GM23338 (cell line): ENCODE results near the gene ZNF780B. TPM values are rescaled to one million over a fixed set of nuclear protein-coding genes. Genes with fewer than 3 reads are reported as not detected.

ENCODE experiments used
- ATAC-seq: fragments of 200-7000 bp; cut with Tn5 transposase; 3 replicates; pipeline ENCODE4 v1.9.1; 2020
- DNase-seq: peaks from one replicate; pipeline ENCODE4 v3.0.0-alpha.2; 2015; ENCODE audit warnings: low spot score
- H2AFZ ChIP-seq: fragments of 200-600 bp; sonication (generic); 2 replicates; pipeline ENCODE4 v1.8.0; 2016; ENCODE audit warnings: antibody characterized with exemption, mild to moderate bottlenecking, moderate library complexity
- H3F3A ChIP-seq: fragments of 200-600 bp; sonication (generic); replicated peaks from 2 replicates; pipeline ENCODE4 v1.8.0; 2017; ENCODE audit warnings: antibody characterized with exemption, mixed run types, low read depth
- H3K27ac ChIP-seq: fragments of 200-600 bp; sonication (generic); 2 replicates; pipeline ENCODE4 v1.6.1; 2016; ENCODE audit warnings: low read depth
- H3K27me3 ChIP-seq: fragments of 200-600 bp; sonication (generic); 2 replicates; pipeline ENCODE4 v1.8.0; 2016; ENCODE audit warnings: mild to moderate bottlenecking, mixed run types, moderate library complexity; ENCODE audit not compliant: insufficient read depth
- H3K36me3 ChIP-seq: fragments of 200-600 bp; sonication (generic); 2 replicates; pipeline ENCODE4 v1.8.0; 2016; ENCODE audit warnings: mild to moderate bottlenecking; ENCODE audit not compliant: insufficient read depth
- H3K4me1 ChIP-seq: fragments of 200-600 bp; sonication (generic); 2 replicates; pipeline ENCODE4 v1.8.0; 2016; ENCODE audit warnings: mild to moderate bottlenecking, moderate library complexity; ENCODE audit not compliant: insufficient read depth
- H3K4me2 ChIP-seq: fragments of 200-600 bp; sonication (generic); 2 replicates; pipeline ENCODE4 v1.7.1; 2017; ENCODE audit warnings: mixed run types
- H3K4me3 ChIP-seq: fragments of 200-600 bp; sonication (generic); 2 replicates; pipeline ENCODE4 v1.6.1; 2016; ENCODE audit warnings: mixed run types
- H3K79me2 ChIP-seq: fragments of 200-600 bp; sonication (generic); replicated peaks from 2 replicates; pipeline ENCODE4 v1.8.0; 2017; ENCODE audit warnings: mild to moderate bottlenecking; ENCODE audit not compliant: insufficient read depth
- H3K9me2 ChIP-seq: fragments of 200-600 bp; sonication (generic); 2 replicates; pipeline ENCODE4 v1.8.0; 2017; ENCODE audit not compliant: insufficient read depth
- H4K20me1 ChIP-seq: fragments of 200-600 bp; sonication (generic); replicated peaks from 2 replicates; pipeline ENCODE4 v1.8.0; 2017; ENCODE audit warnings: mild to moderate bottlenecking; ENCODE audit not compliant: insufficient read depth
- H3K27ac Mint-ChIP-seq: 2 replicates; pipeline ENCODE4 v1.8.0; 2020; ENCODE audit warnings: inconsistent platforms, mild to moderate bottlenecking, moderate library complexity, mixed read lengths
- H3K27me3 Mint-ChIP-seq: 3 replicates; pipeline ENCODE4 v1.8.0; 2022; ENCODE audit warnings: low read depth, mild to moderate bottlenecking, moderate library complexity, mixed read lengths, inconsistent platforms; ENCODE audit not compliant: insufficient read depth, poor library complexity
- H3K36me3 Mint-ChIP-seq: 3 replicates; pipeline ENCODE4 v1.8.0; 2021; ENCODE audit warnings: low read depth, mild to moderate bottlenecking, inconsistent platforms, moderate library complexity, mixed read lengths
- H3K4me1 Mint-ChIP-seq: 3 replicates; pipeline ENCODE4 v1.8.0; 2020; ENCODE audit warnings: mild to moderate bottlenecking, inconsistent platforms, mixed read lengths
- H3K4me3 Mint-ChIP-seq: 3 replicates; pipeline ENCODE4 v1.8.0; 2021; ENCODE audit warnings: moderate library complexity, mild to moderate bottlenecking, inconsistent platforms, mixed read lengths
- H3K9me3 Mint-ChIP-seq: 3 replicates; pipeline ENCODE4 v1.8.0; 2020; ENCODE audit warnings: moderate library complexity, mild to moderate bottlenecking, inconsistent platforms, mixed read lengths
- EZH2 ChIP-seq: fragments of 200-600 bp; sonication (generic); IDR thresholded peaks from one replicate; pipeline ENCODE4 v1.8.0; 2017; ENCODE audit warnings: antibody characterized with exemption, mild to moderate bottlenecking, low read depth; ENCODE audit not compliant: unreplicated experiment
- POLR2AphosphoS5 ChIP-seq: IDR thresholded peaks from 2 replicates; pipeline ENCODE4 v1.6.1; 2016; ENCODE audit warnings: antibody characterized with exemption, low read depth
- ZNF114 ChIP-seq: fragments of 250-450 bp; sonication (Bioruptor Pico); IDR thresholded peaks from 2 replicates; pipeline ENCODE4 v1.5.0; 2020; ENCODE audit warnings: mild to moderate bottlenecking, moderate library complexity
- ZNF331 ChIP-seq: fragments of 250-450 bp; sonication (Bioruptor Pico); IDR thresholded peaks from 2 replicates; pipeline ENCODE4 v1.5.0; 2020; ENCODE audit warnings: low read depth, mild to moderate bottlenecking, moderate library complexity
- long read RNA-seq: library from polyadenylated mRNA; unstranded; transcript quantifications from one replicate; pipeline ENCODE4 v2.0.0, GENCODE V29; 2020; ENCODE audit not compliant: unreplicated experiment
- polyA plus RNA-seq: library from polyadenylated mRNA; unstranded; fragments of >200 nt; fragmentation: Nextera tagmentation; extraction: Ambion mirVana; gene quantifications from 2 replicates; pipeline ENCODE4 v1.2.1, GENCODE V29; 2016
- total RNA-seq: library from RNA; depleted of rRNA; stranded (reverse); fragments of >200 nt; shearing (Covaris generic); gene quantifications from 2 replicates; pipeline ENCODE4 v1.2.3, GENCODE V29; 2014; rRNA removed
- TF ChIP-seq, protein P1 (sequence below): fragments of 250-450 bp; sonication (Bioruptor Pico); IDR thresholded peaks from 2 replicates; pipeline ENCODE4 v1.5.0; 2020; ENCODE audit warnings: mild to moderate bottlenecking, moderate library complexity
- TF ChIP-seq, protein P2 (sequence below): IDR thresholded peaks from one replicate; pipeline ENCODE4 v1.6.1; 2018; ENCODE audit warnings: antibody characterized with exemption; ENCODE audit not compliant: unreplicated experiment
- TF ChIP-seq, protein P3 (sequence below): IDR thresholded peaks from 2 replicates; pipeline ENCODE4 v1.6.1; 2016; ENCODE audit warnings: antibody characterized with exemption

The ZNF780B gene
- total RNA-seq (11.0 and 11.2 TPM in 2 replicates), polyA plus RNA-seq (3.8 and 4.9 TPM in 2 replicates)
- long read RNA-seq: 0 reads

DNA sequence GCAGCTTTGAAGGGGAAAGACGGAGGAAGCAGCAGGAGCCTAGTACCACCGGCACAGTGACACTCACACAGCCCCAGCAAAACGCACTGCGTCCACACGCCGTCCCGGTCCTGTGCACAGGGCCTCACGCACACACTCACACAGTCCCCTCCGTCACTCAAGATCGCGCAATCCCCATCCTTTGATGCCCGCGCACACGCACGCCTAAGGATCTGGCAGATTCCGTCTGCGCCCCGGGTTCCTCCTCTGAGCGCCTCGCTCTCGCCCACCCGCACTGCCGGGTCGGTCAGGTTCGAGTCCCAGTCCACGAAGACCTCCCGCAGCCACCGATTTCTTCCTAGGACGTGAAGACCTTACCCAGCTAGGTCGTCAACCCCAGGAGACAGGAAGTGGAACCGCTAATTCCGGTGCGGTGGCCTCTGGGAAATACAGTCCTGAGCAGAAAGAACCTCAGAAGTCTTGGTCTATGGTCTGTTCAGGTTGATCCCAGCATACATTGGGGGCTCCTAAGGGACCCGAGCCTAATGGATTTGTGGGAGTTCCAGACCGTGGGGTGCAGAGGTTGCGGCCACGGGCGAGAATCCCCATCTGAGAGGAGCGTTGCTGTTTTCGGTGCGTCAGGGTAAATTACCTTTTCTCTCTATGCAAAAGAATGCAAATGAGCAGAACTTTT lies at the start of gene ZNF780B:
TSS of gene ZNF780B (minus strand) at position 400 of the 673 bp plus-strand sequence. CDS start 5,899 bp downstream, outside the sequence.
- H3K4me3 Mint-ChIP-seq: peak within 1 kb of the TSS; percentile 100
- no peak within 1 kb of the TSS for H3K27ac ChIP-seq

DNA sequence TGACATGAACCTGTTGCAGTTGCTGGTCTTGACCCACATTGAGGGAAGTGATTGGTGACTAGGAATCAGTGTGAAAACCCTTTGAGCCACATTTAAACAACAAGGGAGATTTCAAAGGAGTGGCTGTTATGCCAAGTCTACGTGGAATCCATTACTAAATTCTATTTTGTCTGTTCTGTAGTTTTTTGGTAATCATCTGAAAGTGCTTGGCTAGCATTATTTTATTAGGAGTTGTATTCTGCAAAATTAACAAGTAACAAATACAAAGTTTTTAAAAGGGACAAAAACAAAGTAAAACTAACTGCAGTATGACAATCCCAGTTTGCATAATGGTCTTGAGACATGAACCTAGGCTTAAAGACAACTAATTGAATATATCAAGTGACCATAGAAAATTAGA lies 48.7 kb upstream of the ZNF780B start:
- Mint-ChIP-seq H3K9me3 (peaks cover 14% of the 10 kb centered on the region), H3K36me3 (no peaks in the 10 kb centered on the region), H3K27me3 (no peaks in the 10 kb centered on the region), H3K4me1 (no peaks in the 10 kb centered on the region), H3K4me3 (no peak overlapping the region), H3K27ac (no peak overlapping the region)
- no peak for ATAC-seq
- no peak overlapping the region for H3K4me3 ChIP-seq
- H3K27me3 ChIP-seq: no peaks in the 10 kb centered on the region
- no peaks in the 10 kb centered on the region for H3F3A ChIP-seq
- H3K9me2 ChIP-seq: peaks cover 2% of the 10 kb centered on the region
- H4K20me1 ChIP-seq: no peaks in the 10 kb centered on the region
- no peaks in the 10 kb centered on the region for H3K36me3 ChIP-seq
- H3K79me2 ChIP-seq: no peaks in the 10 kb centered on the region
- no peak for DNase-seq
- H2AFZ ChIP-seq: no peak overlapping the region
- no peaks in the 10 kb centered on the region for H3K4me1 ChIP-seq
- H3K4me2 ChIP-seq: no peak overlapping the region
- H3K27ac ChIP-seq: no peak overlapping the region
- TF ChIP-seq, protein P1, sequence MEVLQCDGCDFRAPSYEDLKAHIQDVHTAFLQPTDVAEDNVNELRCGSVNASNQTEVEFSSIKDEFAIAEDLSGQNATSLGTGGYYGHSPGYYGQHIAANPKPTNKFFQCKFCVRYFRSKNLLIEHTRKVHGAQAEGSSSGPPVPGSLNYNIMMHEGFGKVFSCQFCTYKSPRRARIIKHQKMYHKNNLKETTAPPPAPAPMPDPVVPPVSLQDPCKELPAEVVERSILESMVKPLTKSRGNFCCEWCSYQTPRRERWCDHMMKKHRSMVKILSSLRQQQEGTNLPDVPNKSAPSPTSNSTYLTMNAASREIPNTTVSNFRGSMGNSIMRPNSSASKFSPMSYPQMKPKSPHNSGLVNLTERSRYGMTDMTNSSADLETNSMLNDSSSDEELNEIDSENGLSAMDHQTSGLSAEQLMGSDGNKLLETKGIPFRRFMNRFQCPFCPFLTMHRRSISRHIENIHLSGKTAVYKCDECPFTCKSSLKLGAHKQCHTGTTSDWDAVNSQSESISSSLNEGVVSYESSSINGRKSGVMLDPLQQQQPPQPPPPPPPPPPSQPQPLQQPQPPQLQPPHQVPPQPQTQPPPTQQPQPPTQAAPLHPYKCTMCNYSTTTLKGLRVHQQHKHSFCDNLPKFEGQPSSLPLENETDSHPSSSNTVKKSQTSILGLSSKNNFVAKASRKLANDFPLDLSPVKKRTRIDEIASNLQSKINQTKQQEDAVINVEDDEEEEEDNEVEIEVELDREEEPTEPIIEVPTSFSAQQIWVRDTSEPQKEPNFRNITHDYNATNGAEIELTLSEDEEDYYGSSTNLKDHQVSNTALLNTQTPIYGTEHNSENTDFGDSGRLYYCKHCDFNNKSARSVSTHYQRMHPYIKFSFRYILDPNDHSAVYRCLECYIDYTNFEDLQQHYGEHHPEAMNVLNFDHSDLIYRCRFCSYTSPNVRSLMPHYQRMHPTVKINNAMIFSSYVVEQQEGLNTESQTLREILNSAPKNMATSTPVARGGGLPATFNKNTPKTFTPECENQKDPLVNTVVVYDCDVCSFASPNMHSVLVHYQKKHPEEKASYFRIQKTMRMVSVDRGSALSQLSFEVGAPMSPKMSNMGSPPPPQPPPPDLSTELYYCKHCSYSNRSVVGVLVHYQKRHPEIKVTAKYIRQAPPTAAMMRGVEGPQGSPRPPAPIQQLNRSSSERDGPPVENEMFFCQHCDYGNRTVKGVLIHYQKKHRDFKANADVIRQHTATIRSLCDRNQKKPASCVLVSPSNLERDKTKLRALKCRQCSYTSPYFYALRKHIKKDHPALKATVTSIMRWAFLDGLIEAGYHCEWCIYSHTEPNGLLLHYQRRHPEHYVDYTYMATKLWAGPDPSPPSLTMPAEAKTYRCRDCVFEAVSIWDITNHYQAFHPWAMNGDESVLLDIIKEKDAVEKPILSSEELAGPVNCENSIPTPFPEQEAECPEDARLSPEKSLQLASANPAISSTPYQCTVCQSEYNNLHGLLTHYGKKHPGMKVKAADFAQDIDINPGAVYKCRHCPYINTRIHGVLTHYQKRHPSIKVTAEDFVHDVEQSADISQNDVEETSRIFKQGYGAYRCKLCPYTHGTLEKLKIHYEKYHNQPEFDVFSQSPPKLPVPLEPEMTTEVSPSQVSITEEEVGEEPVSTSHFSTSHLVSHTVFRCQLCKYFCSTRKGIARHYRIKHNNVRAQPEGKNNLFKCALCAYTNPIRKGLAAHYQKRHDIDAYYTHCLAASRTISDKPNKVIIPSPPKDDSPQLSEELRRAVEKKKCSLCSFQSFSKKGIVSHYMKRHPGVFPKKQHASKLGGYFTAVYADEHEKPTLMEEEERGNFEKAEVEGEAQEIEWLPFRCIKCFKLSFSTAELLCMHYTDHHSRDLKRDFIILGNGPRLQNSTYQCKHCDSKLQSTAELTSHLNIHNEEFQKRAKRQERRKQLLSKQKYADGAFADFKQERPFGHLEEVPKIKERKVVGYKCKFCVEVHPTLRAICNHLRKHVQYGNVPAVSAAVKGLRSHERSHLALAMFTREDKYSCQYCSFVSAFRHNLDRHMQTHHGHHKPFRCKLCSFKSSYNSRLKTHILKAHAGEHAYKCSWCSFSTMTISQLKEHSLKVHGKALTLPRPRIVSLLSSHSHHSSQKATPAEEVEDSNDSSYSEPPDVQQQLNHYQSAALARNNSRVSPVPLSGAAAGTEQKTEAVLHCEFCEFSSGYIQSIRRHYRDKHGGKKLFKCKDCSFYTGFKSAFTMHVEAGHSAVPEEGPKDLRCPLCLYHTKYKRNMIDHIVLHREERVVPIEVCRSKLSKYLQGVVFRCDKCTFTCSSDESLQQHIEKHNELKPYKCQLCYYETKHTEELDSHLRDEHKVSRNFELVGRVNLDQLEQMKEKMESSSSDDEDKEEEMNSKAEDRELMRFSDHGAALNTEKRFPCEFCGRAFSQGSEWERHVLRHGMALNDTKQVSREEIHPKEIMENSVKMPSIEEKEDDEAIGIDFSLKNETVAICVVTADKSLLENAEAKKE: no peak
- TF ChIP-seq EZH2 (no peak), ZNF114 (CRISPR knock-in tag) (no peak), ZNF331 (CRISPR knock-in tag) (no peak)
- TF ChIP-seq, protein P2, sequence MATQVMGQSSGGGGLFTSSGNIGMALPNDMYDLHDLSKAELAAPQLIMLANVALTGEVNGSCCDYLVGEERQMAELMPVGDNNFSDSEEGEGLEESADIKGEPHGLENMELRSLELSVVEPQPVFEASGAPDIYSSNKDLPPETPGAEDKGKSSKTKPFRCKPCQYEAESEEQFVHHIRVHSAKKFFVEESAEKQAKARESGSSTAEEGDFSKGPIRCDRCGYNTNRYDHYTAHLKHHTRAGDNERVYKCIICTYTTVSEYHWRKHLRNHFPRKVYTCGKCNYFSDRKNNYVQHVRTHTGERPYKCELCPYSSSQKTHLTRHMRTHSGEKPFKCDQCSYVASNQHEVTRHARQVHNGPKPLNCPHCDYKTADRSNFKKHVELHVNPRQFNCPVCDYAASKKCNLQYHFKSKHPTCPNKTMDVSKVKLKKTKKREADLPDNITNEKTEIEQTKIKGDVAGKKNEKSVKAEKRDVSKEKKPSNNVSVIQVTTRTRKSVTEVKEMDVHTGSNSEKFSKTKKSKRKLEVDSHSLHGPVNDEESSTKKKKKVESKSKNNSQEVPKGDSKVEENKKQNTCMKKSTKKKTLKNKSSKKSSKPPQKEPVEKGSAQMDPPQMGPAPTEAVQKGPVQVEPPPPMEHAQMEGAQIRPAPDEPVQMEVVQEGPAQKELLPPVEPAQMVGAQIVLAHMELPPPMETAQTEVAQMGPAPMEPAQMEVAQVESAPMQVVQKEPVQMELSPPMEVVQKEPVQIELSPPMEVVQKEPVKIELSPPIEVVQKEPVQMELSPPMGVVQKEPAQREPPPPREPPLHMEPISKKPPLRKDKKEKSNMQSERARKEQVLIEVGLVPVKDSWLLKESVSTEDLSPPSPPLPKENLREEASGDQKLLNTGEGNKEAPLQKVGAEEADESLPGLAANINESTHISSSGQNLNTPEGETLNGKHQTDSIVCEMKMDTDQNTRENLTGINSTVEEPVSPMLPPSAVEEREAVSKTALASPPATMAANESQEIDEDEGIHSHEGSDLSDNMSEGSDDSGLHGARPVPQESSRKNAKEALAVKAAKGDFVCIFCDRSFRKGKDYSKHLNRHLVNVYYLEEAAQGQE: no peak
- TF ChIP-seq, protein P3, sequence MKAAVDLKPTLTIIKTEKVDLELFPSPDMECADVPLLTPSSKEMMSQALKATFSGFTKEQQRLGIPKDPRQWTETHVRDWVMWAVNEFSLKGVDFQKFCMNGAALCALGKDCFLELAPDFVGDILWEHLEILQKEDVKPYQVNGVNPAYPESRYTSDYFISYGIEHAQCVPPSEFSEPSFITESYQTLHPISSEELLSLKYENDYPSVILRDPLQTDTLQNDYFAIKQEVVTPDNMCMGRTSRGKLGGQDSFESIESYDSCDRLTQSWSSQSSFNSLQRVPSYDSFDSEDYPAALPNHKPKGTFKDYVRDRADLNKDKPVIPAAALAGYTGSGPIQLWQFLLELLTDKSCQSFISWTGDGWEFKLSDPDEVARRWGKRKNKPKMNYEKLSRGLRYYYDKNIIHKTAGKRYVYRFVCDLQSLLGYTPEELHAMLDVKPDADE: no peak

More for the DNA sequence above, at the start of gene ZNF780B:
- Histone ChIP-seq H3F3A (no peaks in the 10 kb centered on the region), H3K9me2 (no peaks in the 10 kb centered on the region; the same call in 1 of the 2 replicates), H4K20me1 (peaks cover 8% of the 10 kb centered on the region), H3K4me1 (peaks cover 10% of the 10 kb centered on the region; the same call in 1 of the 2 replicates), H3K4me2 (peak within 1 kb of the TSS; percentile 79), H3K27me3 (no peaks in the 10 kb centered on the region), H3K4me3 (peak within 1 kb of the TSS; percentile 76), H3K79me2 (peaks cover 50% of the 10 kb centered on the region), H3K36me3 (no peaks in the 10 kb centered on the region), H2AFZ (peak within 1 kb of the TSS; percentile 86)
- Mint-ChIP-seq H3K27me3 (peaks cover 13% of the 10 kb centered on the region), H3K9me3 (peaks cover 41% of the 10 kb centered on the region), H3K36me3 (peaks cover 21% of the 10 kb centered on the region; the same call in 2 of the 3 replicates), H3K4me1 (peaks cover 13% of the 10 kb centered on the region), H3K27ac (peak within 1 kb of the TSS; percentile 90)
- DNase-seq (peak; percentile 83), ATAC-seq (peak; percentile 100)
- TF ChIP-seq, protein P3: peak; percentile 86
- TF ChIP-seq POLR2AphosphoS5 (peak; percentile 88), EZH2 (no peak)
